Left ventricle myocardium inferior (tissue), 1 donor: Measurements from ENCODE around the gene AHNAK. TPM values are rescaled to one million over a fixed set of nuclear protein-coding genes. Genes with fewer than 3 reads are reported as not detected.

ENCODE experiments used
- DNase-seq: peaks from one replicate; pipeline ENCODE4 v3.0.0-alpha.2; 2020
- H3K27ac ChIP-seq: fragments of 200-600 bp; replicated peaks from 2 replicates; pipeline ENCODE4 v1.8.0; 2021
- H3K27me3 ChIP-seq: fragments of 200-600 bp; 2 replicates; pipeline ENCODE4 v1.8.0; 2021; ENCODE audit warnings: low read depth
- H3K36me3 ChIP-seq: fragments of 200-600 bp; 2 replicates; pipeline ENCODE4 v1.8.0; 2021
- H3K4me1 ChIP-seq: fragments of 200-600 bp; 2 replicates; pipeline ENCODE4 v1.8.0; 2021
- H3K4me3 ChIP-seq: fragments of 200-600 bp; 2 replicates; pipeline ENCODE4 v1.8.0; 2021; ENCODE audit warnings: mild to moderate bottlenecking, moderate library complexity
- H3K9me3 ChIP-seq: fragments of 200-600 bp; replicated peaks from 2 replicates; pipeline ENCODE4 v1.8.0; 2021
- intact Hi-C: fragments of 100-400 bp; cut with micrococcal nuclease; formaldehyde crosslinking; loops from one replicate; pipeline ENCODE4 v1.11.0; 2022
- total RNA-seq: library from RNA; stranded (reverse); fragmentation: NEBNext Ultra II Directional; extraction: Animal tissue kit (Norgen Biotek cat#: 25700); gene quantifications from one replicate; pipeline ENCODE4 v1.2.1, GENCODE V29; 2021
- TF ChIP-seq, protein P1 (sequence below): fragments of 200-600 bp; IDR thresholded peaks from 2 replicates; pipeline ENCODE4 v1.8.0; 2021; ENCODE audit warnings: antibody characterized with exemption, mild to moderate bottlenecking, borderline replicate concordance
- donor health status: DM: no; HTN: yes; CAD: no; lungs with severe emphysema.

Gene AHNAK
- total RNA-seq, 1 donor from 2014 or later = 290 TPM

- DNase-seq = no peak
- no peaks in the 10 kb centered on the region for H3K36me3 ChIP-seq
- intact Hi-C loops = no loop called here
- TF ChIP-seq, protein P1, sequence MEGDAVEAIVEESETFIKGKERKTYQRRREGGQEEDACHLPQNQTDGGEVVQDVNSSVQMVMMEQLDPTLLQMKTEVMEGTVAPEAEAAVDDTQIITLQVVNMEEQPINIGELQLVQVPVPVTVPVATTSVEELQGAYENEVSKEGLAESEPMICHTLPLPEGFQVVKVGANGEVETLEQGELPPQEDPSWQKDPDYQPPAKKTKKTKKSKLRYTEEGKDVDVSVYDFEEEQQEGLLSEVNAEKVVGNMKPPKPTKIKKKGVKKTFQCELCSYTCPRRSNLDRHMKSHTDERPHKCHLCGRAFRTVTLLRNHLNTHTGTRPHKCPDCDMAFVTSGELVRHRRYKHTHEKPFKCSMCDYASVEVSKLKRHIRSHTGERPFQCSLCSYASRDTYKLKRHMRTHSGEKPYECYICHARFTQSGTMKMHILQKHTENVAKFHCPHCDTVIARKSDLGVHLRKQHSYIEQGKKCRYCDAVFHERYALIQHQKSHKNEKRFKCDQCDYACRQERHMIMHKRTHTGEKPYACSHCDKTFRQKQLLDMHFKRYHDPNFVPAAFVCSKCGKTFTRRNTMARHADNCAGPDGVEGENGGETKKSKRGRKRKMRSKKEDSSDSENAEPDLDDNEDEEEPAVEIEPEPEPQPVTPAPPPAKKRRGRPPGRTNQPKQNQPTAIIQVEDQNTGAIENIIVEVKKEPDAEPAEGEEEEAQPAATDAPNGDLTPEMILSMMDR = no peak
- no peak overlapping the region for H3K4me3 ChIP-seq
- peaks cover 7% of the 10 kb centered on the region for H3K9me3 ChIP-seq
- H3K27ac ChIP-seq = no peak overlapping the region
- no peaks in the 10 kb centered on the region for H3K27me3 ChIP-seq
- no peaks in the 10 kb centered on the region for H3K4me1 ChIP-seq
These were observed 87.5 kb downstream of the AHNAK start for GRCh38 chr11:62459080-62459479.

DNA sequence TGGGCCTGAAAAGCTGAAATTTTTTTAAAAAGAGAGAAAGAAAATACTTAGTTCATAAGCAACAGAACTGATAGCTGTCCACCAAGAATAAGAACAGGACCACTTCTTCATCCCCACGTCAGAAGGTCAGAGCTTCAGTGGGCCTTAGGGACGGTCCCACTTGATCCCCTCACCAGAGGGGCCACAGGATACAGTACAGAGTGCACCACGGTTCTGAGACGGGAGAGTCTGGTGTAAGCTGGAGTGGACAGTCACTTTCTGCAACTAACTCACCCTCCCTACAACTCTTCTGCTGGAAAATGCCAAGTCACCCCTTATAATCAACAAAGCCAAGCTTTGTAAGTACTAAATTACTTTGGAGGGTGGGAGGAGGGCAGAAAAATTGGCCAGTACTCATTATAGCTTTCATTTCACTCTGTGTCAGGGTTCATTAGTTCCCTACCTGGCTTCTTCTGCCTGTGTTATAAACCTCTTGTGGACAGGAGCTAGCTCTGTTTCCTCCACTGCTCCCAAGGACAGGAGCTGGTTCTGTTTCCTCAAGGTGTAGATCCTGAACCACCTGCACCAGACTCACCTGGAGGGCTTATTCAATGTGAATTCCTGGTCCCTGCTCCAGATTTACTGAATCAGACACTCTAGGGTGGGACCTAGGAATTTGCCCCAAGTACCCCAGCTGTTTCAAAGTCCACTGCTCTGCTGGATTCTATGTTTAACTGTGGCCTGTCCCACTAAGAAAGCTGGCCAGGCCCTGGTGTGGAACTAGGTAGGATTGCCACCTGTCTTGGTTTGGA, 88.2 kb downstream of the AHNAK start:
- TF ChIP-seq, protein P1 = no peak
- peaks cover 7% of the 10 kb centered on the region for H3K9me3 ChIP-seq
- no peaks in the 10 kb centered on the region for H3K27me3 ChIP-seq
- DNase-seq = no peak
- no peak overlapping the region for H3K27ac ChIP-seq
- H3K4me3 ChIP-seq = no peak overlapping the region
- H3K36me3 ChIP-seq = no peaks in the 10 kb centered on the region
- H3K4me1 ChIP-seq = no peaks in the 10 kb centered on the region
- intact Hi-C loops = no loop called here

DNA sequence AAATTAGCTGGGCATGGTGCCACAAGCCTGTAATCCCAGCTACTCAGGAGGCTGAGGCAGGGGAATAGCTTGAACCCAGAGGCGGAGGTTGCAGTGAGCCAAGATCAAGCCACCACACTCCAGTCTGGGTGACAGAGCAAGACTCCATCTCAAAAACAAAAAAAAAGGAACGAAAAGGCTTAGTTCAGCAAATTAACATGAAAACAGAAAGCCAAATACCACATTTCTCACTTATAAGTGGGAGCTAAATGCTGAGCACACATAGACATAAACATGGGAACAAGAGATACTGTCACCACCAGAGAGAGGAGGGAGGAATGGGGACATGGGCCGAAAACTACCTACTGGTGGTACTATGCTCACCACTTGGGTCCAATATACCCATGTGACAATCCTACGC, 89.1 kb downstream of the AHNAK start:
- Histone ChIP-seq H3K4me1 (no peaks in the 10 kb centered on the region), H3K4me3 (no peak overlapping the region), H3K27ac (no peak overlapping the region), H3K9me3 (peaks cover 7% of the 10 kb centered on the region), H3K36me3 (no peaks in the 10 kb centered on the region), H3K27me3 (no peaks in the 10 kb centered on the region)
- intact Hi-C loops = no loop called here
- no peak for DNase-seq
- TF ChIP-seq, protein P1 = no peak

- intact Hi-C loops = no loop called here
- Histone ChIP-seq H3K4me3 (no peak overlapping the region), H3K36me3 (no peaks in the 10 kb centered on the region), H3K27me3 (no peaks in the 10 kb centered on the region), H3K9me3 (peaks cover 7% of the 10 kb centered on the region), H3K4me1 (no peaks in the 10 kb centered on the region), H3K27ac (no peak overlapping the region)
- TF ChIP-seq, protein P1 = no peak
- DNase-seq = no peak
These were observed 90.0 kb downstream of the AHNAK start for GRCh38 chr11:62456630-62457029.

- no peaks in the 10 kb centered on the region for H3K36me3 ChIP-seq
- no peaks in the 10 kb centered on the region for H3K27me3 ChIP-seq
- intact Hi-C loops = no loop called here
- no peak overlapping the region for H3K27ac ChIP-seq
- TF ChIP-seq, protein P1 = no peak
- peaks cover 7% of the 10 kb centered on the region for H3K9me3 ChIP-seq
- no peak for DNase-seq
- H3K4me3 ChIP-seq = no peak overlapping the region
- H3K4me1 ChIP-seq = no peaks in the 10 kb centered on the region
These were observed 93.7 kb downstream of the AHNAK start for GRCh38 chr11:62452839-62453468.
